ENCODE measurements around the gene CRIP1.

CRIP1 gene

GRCh38 chr14:105455086-105455640 lies 31.5 kb upstream of the CRIP1 start:
- no peak for TF ChIP-seq CREB1 (IDR thresholded peaks at IDR 0.05; ENCODE audit: low read depth)
- no peak for TF ChIP-seq EGR1 (IDR thresholded peaks at IDR 0.05)
- TF ChIP-seq, protein P1, sequence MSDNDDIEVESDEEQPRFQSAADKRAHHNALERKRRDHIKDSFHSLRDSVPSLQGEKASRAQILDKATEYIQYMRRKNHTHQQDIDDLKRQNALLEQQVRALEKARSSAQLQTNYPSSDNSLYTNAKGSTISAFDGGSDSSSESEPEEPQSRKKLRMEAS (IDR thresholded peaks at IDR 0.05), result no peak
- TF ChIP-seq EP300 (IDR thresholded peaks at IDR 0.05; ENCODE audit: borderline replicate concordance), result no peak
- TF ChIP-seq CEBPB (IDR thresholded peaks at IDR 0.05), result no peak
- TF ChIP-seq YY1 (IDR thresholded peaks at IDR 0.05; ENCODE audit: low read depth), result no peak
- TF ChIP-seq TCF12 (IDR thresholded peaks at IDR 0.05; ENCODE audit: low read depth), result no peak
- TF ChIP-seq, protein P2, sequence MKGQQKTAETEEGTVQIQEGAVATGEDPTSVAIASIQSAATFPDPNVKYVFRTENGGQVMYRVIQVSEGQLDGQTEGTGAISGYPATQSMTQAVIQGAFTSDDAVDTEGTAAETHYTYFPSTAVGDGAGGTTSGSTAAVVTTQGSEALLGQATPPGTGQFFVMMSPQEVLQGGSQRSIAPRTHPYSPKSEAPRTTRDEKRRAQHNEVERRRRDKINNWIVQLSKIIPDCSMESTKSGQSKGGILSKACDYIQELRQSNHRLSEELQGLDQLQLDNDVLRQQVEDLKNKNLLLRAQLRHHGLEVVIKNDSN (IDR thresholded peaks at IDR 0.05), result no peak
- no peak for TF ChIP-seq RAD21 (IDR thresholded peaks at IDR 0.05; ENCODE audit: low read depth)
- no peak for TF ChIP-seq TEAD4 (IDR thresholded peaks at IDR 0.05)
- TF ChIP-seq FOXM1 (IDR thresholded peaks at IDR 0.05; ENCODE audit: borderline replicate concordance, low read depth), result no peak
- TF ChIP-seq REST (IDR thresholded peaks at IDR 0.05; ENCODE audit: low read depth), result no peak
- TF ChIP-seq TAF1 (IDR thresholded peaks at IDR 0.05; ENCODE audit: low read depth), result no peak
- no peak for TF ChIP-seq NFIC (IDR thresholded peaks at IDR 0.05)
- TF ChIP-seq ZBTB7A (IDR thresholded peaks at IDR 0.05; ENCODE audit: low read depth), result no peak

DNA sequence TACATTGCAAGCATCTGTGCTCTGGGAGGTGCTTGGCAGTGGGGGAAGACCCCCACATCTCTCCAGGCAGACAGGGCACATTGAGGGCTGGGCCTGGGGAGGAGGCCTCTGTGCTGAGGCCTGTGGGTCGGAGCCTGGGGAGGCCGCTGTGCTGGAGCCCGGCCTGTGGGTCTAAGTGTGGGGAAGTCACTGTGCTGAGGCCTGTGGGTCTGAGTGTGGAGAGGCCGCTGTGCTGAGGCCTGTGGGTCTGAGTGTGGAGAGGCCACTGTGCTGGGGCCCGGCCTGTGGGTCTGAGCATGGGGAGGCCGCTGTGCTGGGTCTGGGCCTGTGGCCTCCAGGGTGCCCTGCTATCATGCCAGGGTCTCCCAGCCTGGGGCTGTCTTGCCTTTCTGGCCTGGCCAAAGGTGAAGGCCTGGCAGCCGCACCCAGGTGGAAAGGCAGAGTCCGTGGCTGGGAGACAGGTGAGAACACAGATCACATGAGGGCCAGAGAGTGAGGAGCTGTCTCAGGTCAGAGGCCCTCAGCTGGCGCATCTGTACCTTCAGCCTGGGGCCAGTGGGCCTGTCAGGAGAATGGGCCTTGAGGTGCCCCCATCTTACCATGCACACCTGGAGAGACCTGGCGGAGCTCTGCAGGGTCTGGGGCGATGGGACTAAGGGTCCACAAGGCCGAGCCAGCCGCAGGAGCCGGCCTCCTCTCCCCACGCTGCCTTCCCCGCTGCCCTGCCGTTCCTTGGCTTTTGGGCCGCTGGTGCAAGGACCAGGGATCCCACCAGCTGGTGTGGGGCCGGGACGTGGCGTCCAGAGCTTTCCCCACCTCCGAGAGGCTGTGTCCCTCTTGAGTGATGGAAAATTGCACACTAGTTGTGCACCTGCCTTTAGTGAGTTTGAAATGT lies 30.7 kb upstream of the CRIP1 start:
- TF ChIP-seq REST (IDR thresholded peaks at IDR 0.05; ENCODE audit: low read depth), result no peak
- no peak for TF ChIP-seq RAD21 (IDR thresholded peaks at IDR 0.05; ENCODE audit: low read depth)
- no peak for TF ChIP-seq YY1 (IDR thresholded peaks at IDR 0.05; ENCODE audit: low read depth)
- TF ChIP-seq ZBTB7A (IDR thresholded peaks at IDR 0.05; ENCODE audit: low read depth), result no peak
- no peak for TF ChIP-seq NFIC (IDR thresholded peaks at IDR 0.05)
- no peak for TF ChIP-seq FOXM1 (IDR thresholded peaks at IDR 0.05; ENCODE audit: borderline replicate concordance, low read depth)
- no peak for TF ChIP-seq TCF12 (IDR thresholded peaks at IDR 0.05; ENCODE audit: low read depth)
- TF ChIP-seq, protein P2 (IDR thresholded peaks at IDR 0.05), result no peak
- TF ChIP-seq EGR1 (IDR thresholded peaks at IDR 0.05), result no peak
- TF ChIP-seq TAF1 (IDR thresholded peaks at IDR 0.05; ENCODE audit: low read depth), result no peak
- no peak for TF ChIP-seq CREB1 (IDR thresholded peaks at IDR 0.05; ENCODE audit: low read depth)
- TF ChIP-seq, protein P1 (IDR thresholded peaks at IDR 0.05), result no peak
- TF ChIP-seq CEBPB (IDR thresholded peaks at IDR 0.05), result no peak
- TF ChIP-seq TEAD4 (IDR thresholded peaks at IDR 0.05), result no peak
- TF ChIP-seq EP300 (IDR thresholded peaks at IDR 0.05; ENCODE audit: borderline replicate concordance), result no peak

DNA sequence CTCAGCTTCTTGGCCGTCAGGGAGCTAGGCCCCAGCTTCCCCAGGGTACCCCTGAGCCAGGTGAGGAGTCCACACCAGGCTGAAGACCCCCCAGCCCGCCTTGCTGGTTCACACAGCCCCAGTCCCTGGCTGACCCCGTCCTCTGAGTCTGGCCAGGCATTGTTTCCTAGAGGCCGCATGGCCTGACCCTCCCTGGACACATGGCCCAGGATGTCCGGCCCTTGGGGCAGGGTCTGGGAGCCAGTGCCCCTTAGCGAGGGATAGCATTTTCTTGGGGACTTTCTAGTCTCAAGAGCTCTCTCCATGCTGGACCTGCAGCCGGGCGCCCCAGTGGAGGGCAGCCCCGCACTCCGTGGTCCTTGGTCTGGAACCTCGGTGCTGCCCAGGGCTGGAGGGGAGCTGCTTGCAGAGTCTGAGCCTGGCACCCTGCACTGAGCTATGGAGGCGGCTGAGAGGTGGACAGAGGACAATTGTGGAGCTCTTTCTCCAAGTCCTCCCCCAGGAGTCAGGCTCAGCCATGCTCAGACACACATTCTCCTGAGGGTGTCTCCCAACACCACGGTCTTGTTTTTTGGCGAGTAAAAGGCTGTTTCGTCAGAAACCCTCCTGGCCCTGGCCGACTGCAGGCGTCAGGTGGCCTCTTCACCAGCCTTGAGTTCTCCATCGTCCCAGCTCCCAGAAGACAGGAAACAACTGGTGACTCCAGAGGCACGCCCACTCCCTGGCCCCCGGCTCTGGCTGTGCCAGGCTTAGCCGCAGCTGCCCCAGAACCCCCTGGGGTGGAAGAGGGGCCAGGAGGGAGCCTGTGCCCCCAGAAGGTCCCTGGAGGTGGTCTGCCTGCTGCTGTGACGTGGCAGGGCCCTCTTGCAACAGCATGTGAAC lies 29.7 kb upstream of the CRIP1 start:
- no peak for TF ChIP-seq CEBPB (IDR thresholded peaks at IDR 0.05)

DNA sequence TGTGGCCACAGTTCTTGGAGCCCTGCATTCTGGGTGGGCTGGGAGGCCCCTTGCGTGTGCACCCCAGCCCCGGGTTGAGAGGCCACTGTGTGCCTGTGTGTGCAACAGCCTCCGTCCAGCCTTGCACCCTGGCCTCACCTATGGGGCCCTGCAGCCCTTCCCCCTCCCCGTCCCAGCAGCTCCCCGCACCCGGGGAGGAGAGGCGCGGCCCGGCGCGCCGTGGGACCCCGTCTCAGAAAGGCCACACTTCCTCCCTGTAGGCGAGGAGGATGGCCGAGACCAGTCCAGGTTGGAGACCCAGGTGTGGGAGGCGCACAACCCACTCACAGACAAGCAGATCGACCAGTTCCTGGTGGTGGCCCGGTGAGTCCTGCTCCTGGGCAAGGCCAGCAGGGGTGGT lies 28.7 kb upstream of the CRIP1 start:
- TF ChIP-seq, protein P1 (IDR thresholded peaks at IDR 0.05), result no peak
- TF ChIP-seq REST (IDR thresholded peaks at IDR 0.05; ENCODE audit: low read depth) (no peak), ZBTB7A (IDR thresholded peaks at IDR 0.05; ENCODE audit: low read depth) (no peak), CREB1 (IDR thresholded peaks at IDR 0.05; ENCODE audit: low read depth) (no peak), EP300 (IDR thresholded peaks at IDR 0.05; ENCODE audit: borderline replicate concordance) (no peak), CEBPB (IDR thresholded peaks at IDR 0.05) (no peak), YY1 (IDR thresholded peaks at IDR 0.05; ENCODE audit: low read depth) (no peak), RAD21 (IDR thresholded peaks at IDR 0.05; ENCODE audit: low read depth) (no peak), NFIC (IDR thresholded peaks at IDR 0.05) (no peak), FOXM1 (IDR thresholded peaks at IDR 0.05; ENCODE audit: borderline replicate concordance, low read depth) (no peak), TCF12 (IDR thresholded peaks at IDR 0.05; ENCODE audit: low read depth) (no peak), TAF1 (IDR thresholded peaks at IDR 0.05; ENCODE audit: low read depth) (no peak), EGR1 (IDR thresholded peaks at IDR 0.05) (no peak), TEAD4 (IDR thresholded peaks at IDR 0.05) (no peak)
- TF ChIP-seq, protein P2 (IDR thresholded peaks at IDR 0.05), result no peak

Data from Ishikawa (cell line).